Large intestine (tissue), 3 donors: ENCODE measurements around the gene ATOX1. TPM values are rescaled to one million over a fixed set of nuclear protein-coding genes. Genes with fewer than 3 reads are reported as not detected.
"Not testable (repeated sequence)": the region's sequence is repeated elsewhere in the genome, so short reads cannot be mapped to it uniquely, and the experiment has no call there.

Experiments
- DNase-seq, 2 donors: peaks; one replicate each; pipeline versions ENCODE4 v3.0.0 to v3.0.0-alpha.2; 2013
- H3K27ac ChIP-seq: one replicate; pipeline ENCODE4 v1.5.1; 2013; ENCODE audit warnings: low read length
- H3K27me3 ChIP-seq: 2 replicates; pipeline ENCODE4 v1.6.1; 2013; ENCODE audit warnings: low read length; ENCODE audit not compliant: control insufficient read depth, insufficient read depth
- H3K36me3 ChIP-seq: 2 replicates; pipeline ENCODE4 v1.6.1; 2013; ENCODE audit warnings: low read length; ENCODE audit not compliant: control insufficient read depth, insufficient read depth
- H3K4me1 ChIP-seq: one replicate; pipeline ENCODE4 v1.6.1; 2013; ENCODE audit warnings: low read length; ENCODE audit not compliant: control insufficient read depth, insufficient read depth
- H3K4me3 ChIP-seq: one replicate; pipeline ENCODE4 v1.5.1; 2013; ENCODE audit warnings: low read length
- H3K9me3 ChIP-seq: one replicate; pipeline ENCODE4 v1.6.1; 2013; ENCODE audit warnings: mild to moderate bottlenecking, low read depth, low read length, moderate library complexity; ENCODE audit not compliant: control insufficient read depth
- WGBS: methylation state at CpG from one replicate; pipeline ENCODE4 v1.1.5; 2013; ENCODE audit warnings: low lambda C conversion rate; ENCODE audit not compliant: insufficient coverage; 5-methylcytosine and 5-hydroxymethylcytosine counted together
- polyA plus RNA-seq: library from polyadenylated mRNA; unstranded; fragments of 120-200 nt; gene quantifications from one replicate; pipeline ENCODE4 v1.2.1, GENCODE V29; 2013

Gene ATOX1
- polyA plus RNA-seq, 1 donor, result 172 TPM

DNA sequence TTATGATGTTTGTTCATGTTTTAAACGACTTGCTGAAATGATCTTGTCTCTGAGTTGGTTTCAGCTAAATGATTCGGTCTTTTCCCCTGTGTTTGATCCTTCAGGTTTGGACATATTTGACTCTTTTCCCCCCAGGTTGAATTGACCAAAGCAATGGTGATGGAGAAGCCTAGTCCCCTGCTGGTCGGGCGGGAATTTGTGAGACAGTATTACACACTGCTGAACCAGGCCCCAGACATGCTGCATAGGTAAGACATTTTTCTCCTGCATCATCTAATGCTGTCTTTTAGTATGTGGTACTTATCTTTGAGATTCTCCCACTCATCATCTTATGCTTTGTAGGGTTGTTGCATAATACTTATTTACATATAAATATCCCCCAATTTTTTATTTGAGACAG, 28.0 kb upstream of the ATOX1 start:
- Histone ChIP-seq H3K36me3 (peaks cover 30% of the 10 kb centered on the region), H3K4me3 (no peak overlapping the region), H3K27ac (no peak overlapping the region), H3K4me1 (peaks cover 4% of the 10 kb centered on the region), H3K9me3 (no peaks in the 10 kb centered on the region), H3K27me3 (no peaks in the 10 kb centered on the region)
- DNase-seq, result no peak
- no CpG with 5 or more reads among the region's 4 CpGs for WGBS

- no CpG with 5 or more reads among the region's 3 CpGs for WGBS
- no peak overlapping the region for H3K27ac ChIP-seq
- H3K4me3 ChIP-seq, result no peak overlapping the region
- H3K36me3 ChIP-seq, result peaks cover 12% of the 10 kb centered on the region
- H3K9me3 ChIP-seq, result no peaks in the 10 kb centered on the region
- peaks cover 4% of the 10 kb centered on the region for H3K4me1 ChIP-seq
- no peak for DNase-seq
- H3K27me3 ChIP-seq, result no peaks in the 10 kb centered on the region
Observed at GRCh38 chr5:151784141-151784540, 25.7 kb upstream of the ATOX1 start.

GRCh38 chr5:151783664-151784063, 25.2 kb upstream of the ATOX1 start:
- H3K27ac ChIP-seq, DNase-seq, H3K4me3 ChIP-seq, H3K9me3 ChIP-seq, H3K4me1 ChIP-seq, H3K27me3 ChIP-seq: not testable (repeated sequence)
- H3K36me3 ChIP-seq, result peaks cover 10% of the 10 kb centered on the region
- WGBS, result 87% methylated on average over 3 of the region's 16 CpGs

GRCh38 chr5:151781201-151781600, 22.8 kb upstream of the ATOX1 start:
- Histone ChIP-seq H3K4me3 (no peak overlapping the region), H3K9me3 (no peaks in the 10 kb centered on the region), H3K36me3 (peaks cover 11% of the 10 kb centered on the region), H3K4me1 (peaks cover 4% of the 10 kb centered on the region), H3K27me3 (no peaks in the 10 kb centered on the region), H3K27ac (no peak overlapping the region)
- no peak for DNase-seq
- WGBS, result no CpG with 5 or more reads among the region's 1 CpG

GRCh38 chr5:151780348-151780747, 21.9 kb upstream of the ATOX1 start:
- Histone ChIP-seq H3K36me3 (peaks cover 11% of the 10 kb centered on the region), H3K9me3 (no peaks in the 10 kb centered on the region), H3K4me3 (no peak overlapping the region), H3K4me1 (peaks cover 6% of the 10 kb centered on the region), H3K27me3 (no peaks in the 10 kb centered on the region), H3K27ac (no peak overlapping the region)
- WGBS, result no CpG with 5 or more reads among the region's 11 CpGs
- no peak for DNase-seq

DNA sequence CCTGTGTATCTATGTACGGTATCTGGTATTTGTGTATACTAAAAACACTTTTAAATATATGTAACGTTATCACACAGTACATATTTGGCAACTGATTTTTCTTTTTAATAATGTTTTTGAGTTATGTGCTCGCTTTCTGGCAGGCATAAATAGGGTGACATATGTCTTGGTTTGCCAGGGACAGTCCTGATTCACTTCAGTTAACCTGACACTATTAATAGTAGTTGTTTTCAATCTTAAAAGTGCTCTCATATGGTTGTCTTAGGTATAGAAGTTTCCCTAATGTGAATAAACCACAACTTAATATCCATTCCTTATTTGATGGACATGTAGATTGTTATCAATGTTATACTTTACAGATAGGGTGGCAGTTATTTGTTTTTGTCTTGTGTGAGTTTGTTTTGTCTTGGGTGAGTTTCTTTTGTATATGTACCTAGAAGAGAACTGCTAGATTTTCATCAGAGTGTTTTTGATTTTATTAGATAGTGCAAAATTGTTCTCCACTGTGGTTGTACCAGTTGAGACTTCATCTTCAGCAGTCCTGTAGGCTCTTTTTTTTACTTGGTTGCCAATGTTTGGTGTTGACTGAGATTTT, 21.2 kb upstream of the ATOX1 start:
- no peak overlapping the region for H3K27ac ChIP-seq
- H3K27me3 ChIP-seq, result no peaks in the 10 kb centered on the region
- no peaks in the 10 kb centered on the region for H3K9me3 ChIP-seq
- H3K36me3 ChIP-seq, result peaks cover 11% of the 10 kb centered on the region
- DNase-seq, result no peak
- WGBS, result no CpG with 5 or more reads among the region's 3 CpGs
- no peak overlapping the region for H3K4me3 ChIP-seq
- H3K4me1 ChIP-seq, result peaks cover 11% of the 10 kb centered on the region

DNA sequence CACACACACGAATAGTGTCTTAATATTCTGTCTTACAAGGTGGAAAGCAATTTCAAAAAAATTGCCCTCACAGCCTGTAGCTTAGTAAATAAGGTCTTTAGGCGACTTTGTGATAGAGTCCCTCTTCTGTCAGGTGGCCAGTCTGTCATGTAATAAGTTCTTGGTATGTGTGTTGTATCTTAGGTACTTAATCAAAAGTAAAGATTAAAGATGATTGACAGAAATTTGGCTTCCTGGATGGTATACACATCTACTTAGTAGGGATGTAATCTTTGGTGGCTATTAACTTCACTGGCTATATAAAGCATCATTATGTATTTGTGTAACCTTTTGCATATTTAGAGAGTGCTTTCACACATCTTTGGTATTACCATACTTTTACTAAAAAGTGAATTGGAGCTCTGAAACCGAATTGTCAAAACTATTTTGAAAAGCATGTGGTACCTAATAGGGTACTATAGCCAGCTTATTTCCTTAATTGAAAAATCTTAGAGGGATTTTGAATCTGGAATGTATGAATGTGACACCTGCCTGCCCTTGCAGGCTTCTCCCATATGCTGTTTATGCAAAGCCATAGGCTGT, 16.7 kb upstream of the ATOX1 start:
- no peaks in the 10 kb centered on the region for H3K27me3 ChIP-seq
- no peak for DNase-seq
- H3K4me3 ChIP-seq, result no peak overlapping the region
- no CpG with 5 or more reads among the region's 3 CpGs for WGBS
- no peaks in the 10 kb centered on the region for H3K9me3 ChIP-seq
- no peak overlapping the region for H3K27ac ChIP-seq
- peaks cover 11% of the 10 kb centered on the region for H3K36me3 ChIP-seq
- peaks cover 14% of the 10 kb centered on the region for H3K4me1 ChIP-seq

DNA sequence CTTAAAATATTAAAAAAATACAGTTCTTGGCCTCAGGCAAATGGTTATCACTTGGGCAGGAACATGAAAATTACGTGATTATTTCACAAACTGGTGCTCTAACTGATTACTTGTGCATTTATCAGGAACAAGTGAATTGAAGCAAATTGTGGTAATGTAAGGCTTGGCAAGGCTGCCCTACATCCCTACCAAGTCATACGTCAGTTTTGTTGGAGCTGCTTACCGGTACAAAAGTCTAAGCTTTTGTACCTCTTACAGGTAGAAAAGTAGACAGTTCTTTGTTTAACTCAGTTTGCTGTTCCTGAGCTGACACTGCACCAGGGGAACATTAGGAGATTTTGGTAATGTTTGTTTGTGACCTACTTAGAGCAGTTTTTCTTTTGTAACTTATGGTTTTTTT, 15.5 kb upstream of the ATOX1 start:
- no CpG with 5 or more reads among the region's 3 CpGs for WGBS
- peak in 1 of 2 donors; percentile 15 for DNase-seq
- Histone ChIP-seq H3K9me3 (no peaks in the 10 kb centered on the region), H3K27me3 (no peaks in the 10 kb centered on the region), H3K4me3 (peak overlapping the region; percentile 83), H3K36me3 (peaks cover 10% of the 10 kb centered on the region), H3K27ac (peak overlapping the region; percentile 81), H3K4me1 (peaks cover 16% of the 10 kb centered on the region)

GRCh38 chr5:151772846-151773561, 14.6 kb upstream of the ATOX1 start:
- Histone ChIP-seq H3K36me3 (peaks cover 6% of the 10 kb centered on the region), H3K4me1 (peaks cover 16% of the 10 kb centered on the region), H3K27me3 (no peaks in the 10 kb centered on the region), H3K4me3 (peak overlapping the region; percentile 83), H3K27ac (peak overlapping the region; percentile 81), H3K9me3 (no peaks in the 10 kb centered on the region)
- 0% methylated on average over 2 of the region's 18 CpGs for WGBS
- DNase-seq, result no peak

DNA sequence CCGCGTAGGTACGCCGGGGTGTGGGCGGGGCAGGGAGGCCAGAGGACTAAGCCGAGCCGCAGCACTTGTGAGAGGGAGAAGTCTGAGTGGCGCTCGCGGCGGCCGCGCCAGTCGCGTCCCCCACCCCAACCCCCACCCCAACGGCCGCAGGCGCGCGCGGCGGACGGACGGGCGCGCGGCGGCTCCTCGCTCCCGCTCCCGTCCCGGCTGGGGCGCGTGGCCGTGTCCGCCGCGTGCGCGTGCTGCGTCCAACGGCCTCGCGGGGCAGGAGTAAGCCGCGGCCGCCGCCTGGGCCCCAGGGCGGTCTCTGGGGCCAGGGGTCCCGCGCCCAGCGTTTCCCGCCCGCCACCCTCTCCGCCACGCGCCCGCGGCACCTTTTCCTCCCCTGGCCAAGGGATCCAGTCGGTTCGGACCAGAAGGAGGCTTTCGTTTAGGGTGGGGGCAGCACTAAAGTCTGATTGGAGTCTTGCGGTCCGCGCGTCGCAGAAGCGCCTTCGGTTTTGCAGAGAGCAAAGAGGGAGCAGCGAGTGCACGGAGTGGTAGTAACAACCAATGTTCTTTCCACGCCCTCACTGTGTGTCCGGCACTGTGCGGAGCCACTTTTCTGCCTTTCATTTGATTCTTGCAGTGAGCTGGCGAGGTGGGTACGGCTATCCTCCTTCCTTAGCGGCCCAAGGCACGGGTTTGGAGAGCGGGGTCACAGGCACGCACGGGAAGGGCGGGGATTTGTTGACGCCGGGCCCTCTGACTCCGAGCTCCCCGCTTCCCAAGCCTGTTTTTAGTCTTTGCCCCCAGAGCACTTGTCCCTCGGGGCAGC, 13.8 kb upstream of the ATOX1 start:
- 0% methylated on average over 1 of the region's 87 CpGs for WGBS
- Histone ChIP-seq H3K36me3 (no peaks in the 10 kb centered on the region), H3K4me3 (peak overlapping the region; percentile 83), H3K27ac (peak overlapping the region; percentile 86), H3K9me3 (no peaks in the 10 kb centered on the region), H3K4me1 (peaks cover 16% of the 10 kb centered on the region), H3K27me3 (no peaks in the 10 kb centered on the region)
- DNase-seq, result peak in 1 of 2 donors; percentile 71
